ENCODE results near the gene KRT23. TPM values are rescaled to one million over a fixed set of nuclear protein-coding genes. Genes with fewer than 3 reads are reported as not detected.

KRT23 gene, protein sequence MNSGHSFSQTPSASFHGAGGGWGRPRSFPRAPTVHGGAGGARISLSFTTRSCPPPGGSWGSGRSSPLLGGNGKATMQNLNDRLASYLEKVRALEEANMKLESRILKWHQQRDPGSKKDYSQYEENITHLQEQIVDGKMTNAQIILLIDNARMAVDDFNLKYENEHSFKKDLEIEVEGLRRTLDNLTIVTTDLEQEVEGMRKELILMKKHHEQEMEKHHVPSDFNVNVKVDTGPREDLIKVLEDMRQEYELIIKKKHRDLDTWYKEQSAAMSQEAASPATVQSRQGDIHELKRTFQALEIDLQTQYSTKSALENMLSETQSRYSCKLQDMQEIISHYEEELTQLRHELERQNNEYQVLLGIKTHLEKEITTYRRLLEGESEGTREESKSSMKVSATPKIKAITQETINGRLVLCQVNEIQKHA
- total RNA-seq: 1.1 TPM
- long read RNA-seq, partial matches to known transcripts: 2 of 2 reads
- long read RNA-seq, other reads (novel, unspliced or antisense): 0 of 2 reads

DNA sequence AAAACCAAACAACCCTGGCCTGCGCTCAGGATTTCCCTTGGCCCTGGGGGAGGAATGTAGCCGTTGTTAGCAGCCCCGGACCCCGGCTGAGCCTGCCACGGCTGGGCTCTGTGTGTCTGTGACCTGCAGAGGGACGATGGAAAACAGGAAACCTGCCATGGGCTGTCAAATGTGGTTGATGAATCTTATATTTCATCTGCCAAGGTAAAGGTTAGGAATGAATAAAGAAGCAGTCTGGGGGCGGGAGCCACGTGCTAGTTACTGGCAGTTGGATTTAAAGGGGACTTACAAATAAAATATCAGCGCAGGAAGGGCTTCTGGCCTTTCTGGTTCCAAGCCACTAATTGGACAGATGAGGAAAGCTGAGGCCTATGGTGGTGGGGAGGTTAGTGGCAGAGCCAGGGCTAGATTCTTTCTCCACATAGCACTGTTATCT, at the start of gene KRT23:
TSS of gene KRT23 (minus strand) at position 263 of the 436 bp plus-strand sequence. CDS start 1,043 bp downstream, outside the sequence.
- no peak for TF ChIP-seq CTCF (IDR thresholded peaks at IDR 0.05)
- no peaks in the 10 kb centered on the region for H3K27me3 ChIP-seq
- no peaks in the 10 kb centered on the region for H3K4me1 ChIP-seq
- H3K27ac ChIP-seq: no peak within 1 kb of the TSS
- DNase-seq (no peak), ATAC-seq (no peak)
- intact Hi-C loops (cut with DNase I): no loop called here
- H3K4me3 ChIP-seq: no peak within 1 kb of the TSS
- no peaks in the 10 kb centered on the region for H3K36me3 ChIP-seq
- no peaks in the 10 kb centered on the region for H3K9me3 ChIP-seq

- ATAC-seq: no peak
- Histone ChIP-seq H3K4me3 (no peak overlapping the region), H3K27ac (no peak overlapping the region)
Observed at GRCh38 chr17:40986920-40987319, 49.5 kb upstream of the KRT23 start.

GRCh38 chr17:40984226-40984625, 46.8 kb upstream of the KRT23 start, which contains the start of gene KRT40:
TSS of gene KRT40 (minus strand) at chr17:40984326. CDS start at chr17:40984273, 53 bp downstream.
- TF ChIP-seq CTCF (IDR thresholded peaks at IDR 0.05): no peak
- intact Hi-C loops (cut with DNase I): no loop called here
- Histone ChIP-seq H3K27ac (no peak within 1 kb of the TSS), H3K9me3 (no peaks in the 10 kb centered on the region), H3K4me1 (no peaks in the 10 kb centered on the region), H3K36me3 (no peaks in the 10 kb centered on the region), H3K27me3 (no peaks in the 10 kb centered on the region), H3K4me3 (no peak within 1 kb of the TSS)
- ATAC-seq (no peak), DNase-seq (no peak)

More at GRCh38 chr17:40986920-40987319, 49.5 kb upstream of the KRT23 start:
- no peaks in the 10 kb centered on the region for H3K4me1 ChIP-seq
- intact Hi-C loops (cut with DNase I): no loop called here
- H3K36me3 ChIP-seq: no peaks in the 10 kb centered on the region
- TF ChIP-seq CTCF (IDR thresholded peaks at IDR 0.05): no peak
- DNase-seq: no peak
- no peaks in the 10 kb centered on the region for H3K9me3 ChIP-seq
- peaks cover 7% of the 10 kb centered on the region for H3K27me3 ChIP-seq

- no peak overlapping the region for H3K4me3 ChIP-seq
Observed at GRCh38 chr17:40981115-40981514, 43.7 kb upstream of the KRT23 start.

GRCh38 chr17:40980596-40980995, 43.1 kb upstream of the KRT23 start:
- no peak for TF ChIP-seq CTCF (IDR thresholded peaks at IDR 0.05)
- H3K4me3 ChIP-seq: no peak overlapping the region
- no peak for DNase-seq
- intact Hi-C loops (cut with DNase I): no loop called here
- no peaks in the 10 kb centered on the region for H3K36me3 ChIP-seq
- no peaks in the 10 kb centered on the region for H3K4me1 ChIP-seq
- no peak overlapping the region for H3K27ac ChIP-seq
- ATAC-seq: no peak
- H3K27me3 ChIP-seq: peaks cover 6% of the 10 kb centered on the region
- no peaks in the 10 kb centered on the region for H3K9me3 ChIP-seq

More at GRCh38 chr17:40981115-40981514, 43.7 kb upstream of the KRT23 start:
- H3K9me3 ChIP-seq: no peaks in the 10 kb centered on the region
- no peak for TF ChIP-seq CTCF (IDR thresholded peaks at IDR 0.05)
- no peaks in the 10 kb centered on the region for H3K4me1 ChIP-seq
- ATAC-seq (no peak), DNase-seq (no peak)
- no peaks in the 10 kb centered on the region for H3K36me3 ChIP-seq
- H3K27ac ChIP-seq: no peak overlapping the region
- intact Hi-C loops (cut with DNase I): no loop called here
- peaks cover 6% of the 10 kb centered on the region for H3K27me3 ChIP-seq
